Spleen (tissue), 11 donors: ENCODE results near the gene TRIM66. TPM values are rescaled to one million over a fixed set of nuclear protein-coding genes. Genes with fewer than 3 reads are reported as not detected.
A peak's percentile ranks its signal among the peaks of the same experiment; 100 is the strongest.

Experiments
- DNase-seq: peaks from one replicate; pipeline ENCODE4 v3.0.0-alpha.2; 2020
- H3K27ac ChIP-seq, 8 donors: fragments of 200-600 bp; sonication (generic) in 7 of 8; 1 replicate in 4 of 8; 2 replicates in 4 of 8; pipeline versions ENCODE4 v1.5.0 to v1.8.0; 2016 to 2021; ENCODE audit warnings: inconsistent platforms in 4 of 8, mild to moderate bottlenecking in 4 of 8, moderate library complexity in 1 of 8
- H3K27me3 ChIP-seq, 7 donors: fragments of 200-600 bp; sonication (generic) in 6 of 7; replicated peaks in 1 of 7; 1 replicate in 4 of 7; 2 replicates in 3 of 7; pipeline versions ENCODE4 v1.5.0 to v1.8.0; 2016 to 2021; ENCODE audit warnings: inconsistent platforms in 3 of 7, mild to moderate bottlenecking in 1 of 7
- H3K36me3 ChIP-seq, 6 donors: fragments of 200-600 bp; sonication (generic) in 5 of 6; 1 replicate in 4 of 6; 2 replicates in 2 of 6; pipeline versions ENCODE4 v1.5.0 to v1.8.0; 2016 to 2021; ENCODE audit warnings: inconsistent platforms in 2 of 6
- H3K4me1 ChIP-seq, 6 donors: fragments of 200-600 bp; sonication (generic) in 5 of 6; 1 replicate in 3 of 6; 2 replicates in 3 of 6; pipeline versions ENCODE4 v1.5.0 to v1.8.0; 2016 to 2021; ENCODE audit warnings: inconsistent platforms in 3 of 6
- H3K4me3 ChIP-seq, 8 donors: fragments of 200-600 bp; sonication (generic) in 7 of 8; 1 replicate in 4 of 8; 2 replicates in 4 of 8; pipeline versions ENCODE4 v1.5.0 to v1.8.0; 2016 to 2021; ENCODE audit warnings: inconsistent platforms in 4 of 8, mild to moderate bottlenecking in 4 of 8, moderate library complexity in 2 of 8
- H3K9me3 ChIP-seq, 8 donors: fragments of 200-600 bp; sonication (generic) in 7 of 8; 1 replicate in 4 of 8; 2 replicates in 4 of 8; pipeline versions ENCODE4 v1.5.0 to v1.8.0; 2016 to 2021; ENCODE audit warnings: inconsistent platforms in 4 of 8
- CTCF ChIP-seq, 11 experiments: fragments of 200-600 bp in 7 of 11; fragments of 450-650 bp in 4 of 11; sonication (generic) in 4 of 11; IDR thresholded peaks in 8 of 11; conservative IDR thresholded peaks in 3 of 11; 1 replicate in 7 of 11; 2 replicates in 4 of 11; pipeline versions ENCODE4 v1.4.0 to v1.8.0; 2016 to 2021; ENCODE audit warnings: antibody characterized with exemption in 11 of 11, inconsistent platforms in 4 of 11, mild to moderate bottlenecking in 1 of 11
- POLR2A ChIP-seq, 3 donors: fragments of 450-650 bp; IDR thresholded peaks; one replicate each; pipeline ENCODE4 v1.5.1; 2017; ENCODE audit warnings: antibody characterized with exemption in 3 of 3, mild to moderate bottlenecking in 1 of 3
- POLR2AphosphoS5 ChIP-seq, 3 donors: sonication (generic); formaldehyde crosslinking; IDR thresholded peaks; one replicate each; pipeline ENCODE4 v1.5.1; 2017; ENCODE audit warnings: antibody characterized with exemption in 3 of 3
- WGBS, 5 donors: extraction: QIAGEN DNeasy Blood & Tissue Kit in 3 of 5; methylation state at CpG; one replicate each; pipeline versions ENCODE4 v1.1.5 to v1.1.7; 2013 to 2018; 5-methylcytosine and 5-hydroxymethylcytosine counted together
- intact Hi-C: fragments of 100-400 bp; cut with DNase I; formaldehyde crosslinking; loops from one replicate; pipeline ENCODE4 v1.15.0; 2023; ENCODE audit warnings: low total_unique reads
- polyA plus RNA-seq, 3 donors: library from polyadenylated mRNA; stranded (reverse); fragments of 200-250 nt; gene quantifications; one replicate each; pipeline ENCODE4 v1.2.1, GENCODE V29; 2013
- total RNA-seq, 7 donors: library from RNA; depleted of rRNA in 3 of 7; stranded (reverse); fragments of >200 nt in 3 of 7; fragmentation: NEBNext Ultra II Directional in 4 of 7; extraction: Animal tissue kit (Norgen Biotek cat#: 25700) in 4 of 7; gene quantifications; one replicate each; pipeline versions ENCODE4 v1.1.0 to v1.2.1, GENCODE V29; 2016 to 2021
- donor health status: healthy with polysubstance abuse.
- donor health status: DM: no; HTN: no; CAD: no; lungs with moderate emphysema.
- donor health status: DM: no; HTN: no; CAD: no.
- donor health status: Bipolar disorder and iron deficiency.
- donor health status: healthy.
- donor health status: DM: no; HTN: no; CAD: no.
- donor health status: DM: yes; HTN: yes; CAD: no.

The TRIM66 gene
- total and polyA plus RNA-seq, 10 donors = 0.86 to 22.8 (median 10.3) TPM

GRCh38 chr11:8693555-8693954 is 11.1 kb upstream of the TRIM66 start:
- DNase-seq = no peak
- intact Hi-C loops = no loop called here

GRCh38 chr11:8693010-8693551 is 10.6 kb upstream of the TRIM66 start:
- no peak for DNase-seq
- Histone ChIP-seq H3K36me3 (peaks cover 0 to 80% (median 53%) of the 10 kb centered on the region in 6 donors), H3K9me3 (no peaks in the 10 kb centered on the region), H3K27me3 (no peaks in the 10 kb centered on the region), H3K27ac (no peak overlapping the region), H3K4me1 (peaks cover 3 to 30% (median 15%) of the 10 kb centered on the region in 6 donors), H3K4me3 (no peak overlapping the region)
- 92 to 98% (median 96%) methylated on average over 6 of the region's 6 CpGs for WGBS, 5 donors
- TF ChIP-seq CTCF (IDR thresholded peaks at IDR 0.05 in 8 of 11, conservative IDR thresholded peaks at IDR 0.05 in 3 of 11) = no peak
- intact Hi-C loops = no loop called here

More at GRCh38 chr11:8693555-8693954, 11.1 kb upstream of the TRIM66 start:
- 91 to 95% (median 93%) methylated on average over 7 of the region's 7 CpGs for WGBS, 5 donors
- Histone ChIP-seq H3K27ac (peak overlapping the region in 1 of 8 donors; percentile 14), H3K4me3 (no peak overlapping the region), H3K4me1 (peaks cover 0 to 29% (median 11%) of the 10 kb centered on the region in 6 donors), H3K36me3 (peaks cover 0 to 85% (median 55%) of the 10 kb centered on the region in 6 donors), H3K9me3 (no peaks in the 10 kb centered on the region), H3K27me3 (no peaks in the 10 kb centered on the region)
- TF ChIP-seq CTCF (IDR thresholded peaks at IDR 0.05 in 8 of 11, conservative IDR thresholded peaks at IDR 0.05 in 3 of 11) (no peak), POLR2AphosphoS5 (IDR thresholded peaks at IDR 0.05) (no peak), POLR2A (IDR thresholded peaks at IDR 0.05) (no peak)

DNA sequence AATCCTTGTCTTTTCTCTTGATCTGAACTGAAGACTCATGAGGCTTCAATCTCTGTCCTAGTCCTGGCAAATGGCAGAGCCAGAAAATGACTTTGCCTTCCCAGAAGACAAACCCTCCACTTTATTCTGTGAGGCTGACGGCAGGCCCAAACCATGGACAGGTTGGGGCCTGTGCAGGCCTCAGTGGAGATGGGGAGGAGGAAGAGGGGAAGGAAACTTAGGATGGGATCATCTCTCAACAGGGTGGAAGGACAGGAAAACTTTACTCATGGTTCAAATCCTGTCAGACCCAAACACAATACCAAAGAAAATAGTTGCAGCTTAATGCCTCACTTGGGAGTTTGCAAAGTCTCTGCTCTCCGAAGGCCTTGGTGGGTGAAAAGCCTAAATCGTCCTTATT is 10.0 kb upstream of the TRIM66 start:
- no peaks in the 10 kb centered on the region for H3K27me3 ChIP-seq
- DNase-seq = no peak
- H3K4me3 ChIP-seq = no peak overlapping the region
- H3K9me3 ChIP-seq = no peaks in the 10 kb centered on the region
- peaks cover 0 to 76% (median 50%) of the 10 kb centered on the region in 6 donors for H3K36me3 ChIP-seq
- peaks cover 5 to 37% (median 22%) of the 10 kb centered on the region in 6 donors for H3K4me1 ChIP-seq
- 57 to 80% (median 75%) methylated on average over 3 of the region's 3 CpGs for WGBS, 5 donors
- H3K27ac ChIP-seq = no peak overlapping the region
- intact Hi-C loops = no loop called here
- no peak for TF ChIP-seq POLR2AphosphoS5 (IDR thresholded peaks at IDR 0.05)
- TF ChIP-seq CTCF (IDR thresholded peaks at IDR 0.05 in 8 of 11, conservative IDR thresholded peaks at IDR 0.05 in 3 of 11) = no peak
- no peak for TF ChIP-seq POLR2A (IDR thresholded peaks at IDR 0.05)

- TF ChIP-seq CTCF (IDR thresholded peaks at IDR 0.05 in 8 of 11, conservative IDR thresholded peaks at IDR 0.05 in 3 of 11) = no peak
- no peak for TF ChIP-seq POLR2A (IDR thresholded peaks at IDR 0.05)
- TF ChIP-seq POLR2AphosphoS5 (IDR thresholded peaks at IDR 0.05) = no peak
- 87 to 96% (median 93%) methylated on average over 6 of the region's 6 CpGs for WGBS, 5 donors
- Histone ChIP-seq H3K9me3 (no peaks in the 10 kb centered on the region), H3K36me3 (peaks cover 0 to 76% (median 48%) of the 10 kb centered on the region in 6 donors), H3K27me3 (no peaks in the 10 kb centered on the region), H3K4me3 (no peak overlapping the region), H3K27ac (no peak overlapping the region), H3K4me1 (peaks cover 8 to 37% (median 30%) of the 10 kb centered on the region in 6 donors)
- intact Hi-C loops = no loop called here
- no peak for DNase-seq
Observed at GRCh38 chr11:8691601-8692000, 9.1 kb upstream of the TRIM66 start.
